ENCODE measurements around the gene NDUFV1.
A peak's percentile ranks its signal among the peaks of the same experiment; 100 is the strongest.

The NDUFV1 gene

DNA sequence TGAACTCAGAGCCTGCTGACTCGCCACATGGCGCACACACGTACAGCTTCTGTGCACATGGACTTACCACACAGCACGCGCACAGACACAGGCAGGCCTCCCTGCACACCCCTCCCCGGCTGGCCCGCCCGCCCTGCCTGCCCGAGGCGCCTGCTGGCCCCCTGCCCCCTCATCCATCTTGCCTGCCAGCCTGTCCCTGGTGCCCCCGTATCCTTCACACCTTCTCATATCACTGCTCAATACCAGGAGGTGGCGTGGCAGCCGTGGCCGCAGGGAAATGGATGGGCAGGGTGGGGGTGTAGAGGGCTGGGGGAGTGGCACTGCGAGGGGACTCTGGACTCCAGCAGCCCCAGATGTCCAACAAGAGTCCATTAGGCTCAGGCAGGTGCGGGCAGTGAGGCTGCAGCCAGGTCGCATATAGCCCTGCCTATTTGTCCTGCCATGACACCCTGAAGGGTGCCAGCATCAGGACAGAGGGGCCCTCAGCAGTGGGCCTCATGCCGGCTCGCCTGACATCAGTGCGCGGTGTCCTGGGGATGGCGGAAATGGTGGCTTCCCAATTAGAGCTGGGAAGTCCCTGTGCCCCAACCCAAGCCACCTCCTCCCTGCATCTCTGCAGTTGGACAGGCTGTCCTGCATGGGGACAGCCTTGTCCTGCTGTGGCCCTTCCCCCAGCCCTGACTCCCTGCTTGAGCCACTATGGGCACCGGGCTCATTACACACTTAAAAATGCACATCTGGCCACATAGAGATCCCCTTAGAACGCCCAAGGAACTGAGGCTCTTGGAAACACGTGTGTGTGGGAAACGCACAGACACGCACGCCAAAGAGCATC is 34.8 kb downstream of the NDUFV1 start:
- no peak for DNase-seq

DNA sequence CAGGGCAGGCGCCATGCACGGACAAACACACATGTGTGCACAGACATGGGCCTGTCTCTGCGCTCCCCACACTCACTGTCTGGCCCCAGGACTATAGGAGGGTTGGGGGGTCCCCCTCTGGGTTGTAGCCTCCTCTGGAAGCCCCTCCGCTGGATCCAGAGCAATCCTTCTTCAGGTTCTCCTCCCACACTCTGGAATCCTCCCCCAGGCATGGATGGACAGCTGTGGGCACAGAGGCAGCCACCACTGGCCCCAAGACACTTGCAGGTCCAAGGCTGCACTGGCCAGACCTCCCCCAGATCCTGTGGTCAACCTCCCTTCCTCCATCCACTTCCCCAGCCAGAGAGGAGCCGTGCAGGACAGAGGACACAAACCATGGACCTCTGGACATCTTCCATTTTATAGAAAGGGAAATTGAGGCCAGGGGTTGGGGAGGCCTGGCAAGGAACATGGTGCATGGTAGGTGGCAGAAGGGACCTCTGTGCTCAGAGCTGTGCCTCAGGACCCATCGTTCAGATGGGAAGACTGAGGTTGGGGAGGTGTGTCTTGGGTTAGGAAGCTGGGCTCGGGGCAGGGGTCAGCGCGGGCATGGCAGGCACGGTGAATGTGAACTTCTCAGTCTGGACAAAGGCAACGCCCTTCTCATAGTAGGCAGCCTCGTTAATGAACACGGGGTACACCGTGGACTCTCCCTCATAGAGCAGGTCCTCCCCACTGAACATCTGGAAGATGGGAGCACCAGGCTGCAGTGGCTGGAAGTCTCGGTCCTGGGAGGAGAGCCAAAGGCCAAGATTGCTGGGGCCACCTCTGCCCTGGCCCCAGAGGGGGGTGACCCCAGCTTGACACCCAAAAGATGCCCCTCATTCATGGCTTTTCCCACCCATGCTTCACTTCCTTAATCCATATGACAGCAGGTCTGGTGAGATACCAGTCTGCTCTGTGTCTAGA is 35.7 kb downstream of the NDUFV1 start:
- no peak for DNase-seq

DNA sequence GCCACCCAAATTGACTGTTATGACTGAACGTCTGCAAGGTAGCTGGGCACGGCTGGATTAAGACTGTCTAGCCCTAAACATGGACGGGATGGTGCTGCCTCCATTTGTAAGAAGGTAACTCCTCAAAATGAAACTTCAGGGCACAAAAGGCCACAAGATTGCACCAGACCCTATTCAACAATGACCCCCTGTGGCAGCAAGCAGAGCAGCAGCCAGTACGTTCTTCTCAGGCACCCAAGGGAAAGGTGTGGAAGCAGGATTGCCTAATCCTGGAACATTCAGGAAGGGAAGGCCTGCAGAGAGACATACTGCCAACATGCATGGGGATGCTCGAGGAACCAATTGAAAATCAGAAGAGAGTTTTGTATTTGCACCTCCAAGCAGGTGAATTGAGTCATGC is 37.3 kb downstream of the NDUFV1 start:
- no peak for DNase-seq

DNA sequence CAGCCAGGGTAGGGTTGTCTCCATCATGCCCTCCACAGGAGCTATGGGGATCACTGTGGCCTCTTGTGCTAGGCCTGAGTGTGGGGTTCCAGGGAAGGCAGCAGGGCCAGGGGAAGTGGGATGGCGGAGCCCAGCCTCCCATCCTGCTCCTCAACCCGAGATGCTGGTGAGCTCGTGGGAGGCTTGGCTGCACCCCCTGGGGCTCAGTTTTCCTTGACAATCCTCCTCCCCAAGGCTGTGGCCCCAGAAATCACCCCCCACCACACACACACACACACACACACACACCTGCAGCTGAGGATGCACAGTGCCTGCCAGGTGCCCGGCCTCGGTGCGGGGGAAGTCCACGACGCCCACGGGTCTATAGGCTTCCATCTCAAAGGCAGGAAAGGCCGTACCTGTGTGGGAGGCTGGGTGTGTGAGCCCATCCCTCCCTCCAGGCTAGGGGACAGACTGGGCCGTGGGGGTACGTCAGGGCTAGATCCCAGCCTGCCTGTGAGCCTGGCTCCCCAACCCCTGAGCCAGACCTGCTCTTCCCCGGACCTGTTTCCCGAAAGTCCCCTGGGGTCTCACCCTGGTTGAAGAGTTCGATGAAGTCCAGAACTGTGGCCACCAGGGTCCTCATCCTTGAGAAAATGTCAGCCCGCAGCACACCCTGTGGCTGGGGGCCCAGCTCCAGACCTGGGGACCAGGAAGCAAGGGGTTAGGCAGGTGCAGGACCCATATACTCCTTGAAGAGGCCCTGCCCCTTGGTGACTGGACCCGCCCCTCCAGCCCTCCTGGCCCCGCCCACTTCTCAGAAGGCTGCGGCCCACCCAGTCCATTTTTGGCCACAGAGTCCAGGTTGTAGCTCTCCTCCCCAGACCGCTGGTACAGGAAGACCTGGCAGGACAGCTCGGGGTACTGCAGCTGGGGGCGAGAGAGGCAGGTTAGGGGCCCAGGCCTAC is 38.0 kb downstream of the NDUFV1 start:
- no peak for DNase-seq

DNA sequence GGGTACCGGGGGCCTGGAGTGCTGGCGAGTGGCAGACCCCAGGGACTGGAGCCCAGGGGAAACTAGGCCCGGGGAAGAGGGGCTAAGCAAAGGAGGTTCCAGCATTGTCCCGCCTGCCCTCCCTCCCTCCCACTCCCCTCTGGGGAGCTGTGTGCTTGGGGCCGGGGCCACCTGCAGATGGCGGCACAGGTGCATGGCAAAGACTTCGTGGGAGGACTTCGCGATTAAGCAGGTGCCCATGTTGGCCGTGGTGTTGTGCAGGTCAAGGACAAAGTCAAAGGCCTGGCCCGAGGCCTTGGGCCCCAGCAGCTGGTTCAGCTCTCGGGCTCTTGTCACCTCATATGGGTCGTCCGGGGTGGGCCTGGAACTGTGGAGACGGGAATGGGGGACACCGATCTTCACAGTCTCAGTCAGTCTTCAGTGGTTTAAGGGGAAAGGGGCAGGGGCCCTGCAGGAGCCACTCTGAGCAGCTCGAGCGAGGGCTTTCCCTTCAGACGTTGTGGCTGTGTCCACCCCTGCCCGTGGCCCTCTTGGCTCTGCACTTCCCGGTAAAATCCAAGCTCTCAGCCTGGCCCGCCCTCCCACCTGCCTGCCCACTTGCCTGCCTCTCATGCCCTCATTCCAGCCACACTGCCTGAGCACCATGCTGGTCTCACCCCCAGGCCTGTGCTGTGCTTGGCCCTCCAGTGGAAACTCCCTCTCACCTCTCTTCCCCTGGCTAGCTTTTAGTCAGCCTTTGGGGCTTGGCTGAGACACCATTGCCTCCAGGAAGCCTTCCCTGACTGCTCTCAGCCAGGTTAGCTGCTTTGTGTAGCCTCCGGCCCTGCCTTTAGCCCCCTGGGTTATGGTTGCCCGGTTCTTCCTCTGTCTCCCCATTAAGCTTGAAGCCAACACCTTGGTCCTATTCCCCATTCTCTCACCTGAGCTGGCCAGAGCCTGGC is 39.1 kb downstream of the NDUFV1 start:
- DNase-seq: no peak

DNA sequence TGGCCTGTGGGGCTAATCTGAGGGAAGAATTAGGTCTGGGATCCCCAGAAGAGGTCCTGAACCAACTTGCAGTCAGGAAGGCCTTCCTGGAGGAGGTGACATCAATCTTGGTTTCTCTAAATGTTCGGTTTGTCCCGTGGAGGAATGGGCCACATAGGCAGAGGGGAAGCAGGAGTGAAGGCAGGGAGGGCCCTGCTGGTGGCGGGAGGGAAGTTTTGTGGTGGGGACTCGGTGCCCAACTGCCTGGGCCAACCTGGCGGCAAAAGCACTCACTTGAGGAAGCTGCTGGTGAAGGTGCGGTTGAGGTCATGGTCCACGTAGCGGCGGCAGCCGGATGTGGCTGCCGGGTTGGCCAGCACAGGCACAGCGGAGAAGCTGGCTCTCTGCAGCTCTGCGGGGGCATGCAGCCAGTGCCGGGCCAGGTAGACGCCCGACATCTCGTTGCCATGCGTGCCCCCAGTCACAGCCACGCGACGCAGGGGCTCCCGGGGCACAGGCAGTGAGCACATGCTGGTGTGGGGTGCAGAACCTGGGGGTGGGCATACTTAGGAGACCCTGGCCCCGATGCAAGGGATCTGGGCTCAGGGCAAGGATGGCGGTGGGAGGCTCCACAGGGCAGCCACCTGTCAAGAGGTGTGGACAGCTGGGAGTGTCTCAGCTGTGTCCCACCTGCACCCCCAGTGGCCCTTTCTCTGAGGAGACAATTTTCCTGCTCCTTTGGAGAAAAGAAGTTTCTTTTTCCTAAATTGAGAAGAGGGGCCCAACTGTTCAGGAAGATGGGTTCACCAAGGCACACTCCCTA is 40.0 kb downstream of the NDUFV1 start:
- peak in 1 of 4 experiments; percentile 17 for DNase-seq

DNA sequence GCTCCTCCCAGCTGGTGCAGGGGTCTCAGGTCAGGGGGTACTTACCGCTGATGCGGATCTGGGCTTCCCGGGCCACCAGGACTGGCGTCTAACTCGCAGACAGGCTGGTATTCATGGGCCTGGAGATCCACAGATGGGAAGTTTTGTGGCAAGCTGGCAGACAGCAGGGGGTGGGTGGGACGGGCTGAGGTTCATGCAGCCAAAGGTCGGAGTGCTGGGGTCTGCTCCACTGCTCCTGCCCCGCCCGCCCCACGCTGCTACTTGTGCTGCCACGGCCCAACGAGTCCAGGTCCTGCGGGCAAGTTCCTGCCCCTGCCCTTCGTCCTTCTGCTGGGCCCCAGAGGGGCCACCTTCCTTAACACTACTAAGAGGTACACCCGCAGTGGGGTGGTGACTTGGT is 40.7 kb downstream of the NDUFV1 start:
- no peak for DNase-seq

DNA sequence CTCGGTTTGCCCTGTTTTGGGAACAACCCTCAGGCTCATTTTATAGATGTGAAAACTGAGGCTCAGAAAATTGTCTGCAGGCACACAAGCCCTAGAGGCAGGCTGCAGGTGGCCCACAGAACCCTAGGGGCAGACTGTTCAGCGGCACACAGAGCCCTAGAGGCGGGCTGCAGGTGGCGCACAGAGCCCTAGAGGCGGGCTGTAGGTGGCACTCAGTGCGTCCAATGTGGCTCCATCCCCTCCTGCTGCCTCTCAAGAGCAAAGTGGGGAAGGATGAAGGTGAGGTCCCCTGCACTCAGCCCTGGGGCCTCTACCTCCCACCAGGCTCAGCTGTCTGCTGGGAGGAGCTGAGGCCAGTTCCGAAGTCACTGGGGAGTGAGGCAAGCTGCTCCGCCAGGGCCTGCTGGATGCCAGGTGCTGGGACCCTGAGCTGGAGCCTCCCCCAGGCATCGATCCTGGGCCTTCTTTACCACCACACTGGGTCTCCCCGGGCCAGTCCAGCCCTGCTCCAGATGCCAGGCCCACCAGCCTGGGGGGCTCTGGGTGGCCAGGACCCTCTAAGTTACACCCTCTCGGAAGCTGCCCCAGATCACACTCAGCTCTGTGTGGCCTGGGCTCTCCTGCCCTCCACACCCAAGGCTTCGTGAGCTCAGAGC is 41.5 kb downstream of the NDUFV1 start:
- peak in 2 of 4 experiments; percentile 11 to 17 for DNase-seq

DNA sequence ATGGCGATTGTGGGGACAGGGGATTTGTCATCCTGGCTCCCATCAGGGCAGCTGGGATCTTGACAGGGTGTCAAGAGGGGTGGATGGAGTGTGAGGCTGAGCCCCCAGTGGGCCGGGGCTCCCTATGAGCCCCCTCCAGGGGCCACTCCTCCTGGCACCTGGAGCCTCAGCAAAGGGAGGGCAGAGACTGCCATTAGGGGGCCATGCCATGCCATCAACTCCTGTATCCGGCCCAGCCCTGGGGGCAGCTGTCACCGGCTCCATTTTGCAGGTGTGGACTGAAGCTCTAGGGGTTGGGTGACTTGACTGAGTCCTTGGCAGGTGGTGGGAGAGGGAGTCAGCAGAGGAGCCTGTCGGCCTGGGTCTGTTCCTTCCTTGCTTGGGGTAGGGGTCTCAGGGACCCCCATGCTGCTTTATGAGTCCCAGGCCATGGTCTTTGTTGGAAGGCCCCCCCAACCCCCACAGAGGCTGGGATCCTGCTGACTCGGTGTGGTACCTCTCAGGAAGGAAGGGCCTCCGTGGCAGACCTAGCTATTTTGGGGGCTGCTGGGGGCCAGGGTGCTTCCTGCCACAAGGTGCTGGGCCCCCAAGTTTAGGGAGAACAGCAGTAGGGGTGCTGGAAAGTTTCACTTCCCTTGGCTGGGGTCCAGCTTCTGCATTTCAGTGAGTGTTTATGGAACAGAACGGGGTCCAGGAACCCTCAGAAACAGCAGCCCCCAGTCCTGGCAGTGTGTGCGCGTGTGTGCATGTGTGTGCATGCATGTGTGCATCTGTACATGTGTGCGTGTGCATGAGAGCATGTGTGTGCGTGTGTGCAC is 42.3 kb downstream of the NDUFV1 start:
- DNase-seq: no peak

DNA sequence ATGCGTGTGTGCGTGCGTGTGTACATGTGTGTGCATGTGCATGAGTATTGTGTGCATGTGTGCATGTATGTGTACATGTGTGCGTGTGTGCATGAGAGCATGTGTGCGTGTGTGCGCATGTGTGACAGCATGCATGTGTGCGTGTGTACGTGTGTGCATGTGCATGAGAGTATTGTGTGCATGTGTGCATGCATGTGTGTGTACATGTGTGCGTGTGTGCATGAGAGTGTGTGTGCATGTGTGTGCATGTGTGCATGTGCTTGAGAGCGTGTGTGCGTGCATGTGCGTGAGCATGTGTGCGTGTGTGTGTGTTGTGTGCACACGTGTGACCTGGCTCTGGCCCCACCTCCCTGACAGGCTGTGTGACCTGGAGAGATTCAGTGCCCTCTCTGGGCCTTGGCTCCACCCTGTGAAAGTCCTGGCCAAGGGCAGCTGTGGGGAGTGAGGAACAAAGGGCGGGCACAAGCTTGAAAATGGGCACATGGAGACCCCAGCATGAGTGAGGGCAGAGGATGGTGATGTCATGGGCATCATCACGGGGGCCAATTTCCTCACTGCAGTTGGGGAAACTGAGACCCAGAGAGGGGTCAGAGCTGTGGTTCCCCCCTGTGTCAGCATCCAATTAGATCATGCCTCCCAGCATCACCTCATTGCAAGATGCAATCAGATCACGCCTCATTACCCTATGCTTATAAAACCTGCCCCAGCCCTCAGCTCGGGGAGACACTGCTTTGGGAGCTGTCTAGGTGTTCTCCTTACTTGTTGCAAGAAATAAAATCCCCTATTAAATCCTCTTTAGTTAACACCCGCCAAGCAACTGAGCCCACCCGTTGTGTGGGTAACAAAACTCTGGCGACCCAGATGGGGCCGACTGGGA is 43.1 kb downstream of the NDUFV1 start:
- no peak for DNase-seq

DNA sequence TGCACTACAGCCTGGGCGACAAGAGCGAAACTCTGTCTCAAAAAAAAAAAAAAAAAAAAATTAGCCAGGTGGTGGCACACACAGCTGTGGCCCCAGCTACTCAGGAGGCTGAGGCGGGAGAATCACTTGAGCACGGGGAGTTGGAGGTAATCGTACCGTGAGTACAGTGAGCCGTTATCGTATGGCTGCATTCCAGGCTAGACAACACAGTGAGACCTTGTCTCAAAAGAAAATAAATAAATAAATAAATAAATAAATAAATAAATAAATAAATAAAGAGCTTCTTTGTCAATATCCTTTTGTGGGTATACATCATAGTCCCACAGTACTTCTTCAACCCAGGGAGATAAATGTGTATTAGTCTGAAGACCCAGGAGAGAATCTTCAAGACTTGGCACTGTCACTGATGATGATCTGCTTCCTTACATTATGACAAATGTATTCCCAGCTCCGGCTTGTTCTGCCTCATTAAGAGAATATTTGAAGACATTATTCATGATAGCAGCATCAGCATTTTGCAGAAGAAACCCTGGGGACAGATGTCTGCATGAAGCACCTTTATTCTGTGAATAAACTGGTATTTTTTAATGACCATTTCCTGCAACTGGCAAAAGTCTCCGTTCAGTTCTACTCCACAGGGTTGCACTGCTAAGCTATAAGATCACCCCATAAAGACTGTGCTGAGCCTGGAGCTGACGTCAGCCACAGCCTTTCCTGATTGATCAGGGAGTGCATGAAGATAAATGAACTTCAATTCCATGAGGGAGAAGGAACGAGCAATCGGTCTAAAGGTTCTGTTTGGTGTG is 45.4 kb downstream of the NDUFV1 start:
- no peak for DNase-seq

DNA sequence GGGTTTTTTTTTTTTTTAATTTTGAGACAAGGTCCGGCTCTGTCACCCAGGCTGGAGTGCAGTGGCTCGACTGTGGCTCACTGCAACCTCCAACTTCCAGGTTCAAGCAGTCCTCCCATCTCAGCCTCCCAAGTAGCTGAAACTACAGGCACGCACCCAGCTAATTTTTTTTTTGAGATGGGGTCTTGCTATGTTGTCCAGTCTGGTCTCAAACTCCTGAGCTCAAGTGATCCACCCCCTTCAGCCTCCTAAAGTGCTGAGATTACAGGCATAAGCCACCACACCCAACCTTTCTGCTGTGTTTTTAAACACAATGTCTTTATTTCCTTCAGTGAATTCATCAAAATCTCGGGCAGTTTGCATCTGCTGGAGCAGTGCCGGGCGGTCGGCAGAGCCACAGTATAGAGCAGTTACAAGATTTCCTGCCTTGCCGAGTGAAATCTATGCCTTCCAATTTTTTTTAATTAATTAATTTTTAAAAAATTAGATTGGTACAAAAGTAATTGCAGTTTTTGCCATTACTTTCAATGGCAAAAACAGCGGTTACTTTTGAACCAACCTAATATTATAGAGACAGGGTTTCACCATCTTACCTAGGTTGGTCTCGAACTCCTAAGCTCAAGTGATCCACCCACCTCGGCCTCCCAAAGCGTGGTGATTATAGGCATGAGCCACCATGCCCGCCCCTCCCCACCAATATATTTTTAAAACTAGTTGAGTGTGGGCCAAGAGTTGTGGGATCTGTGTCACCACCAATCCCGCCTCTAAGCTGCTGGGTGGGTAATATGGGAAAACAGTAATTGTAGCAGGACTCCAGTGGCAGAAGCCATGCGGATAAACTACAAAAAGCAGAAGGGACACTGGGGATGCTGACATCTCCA is 46.5 kb downstream of the NDUFV1 start:
- no peak for DNase-seq

DNA sequence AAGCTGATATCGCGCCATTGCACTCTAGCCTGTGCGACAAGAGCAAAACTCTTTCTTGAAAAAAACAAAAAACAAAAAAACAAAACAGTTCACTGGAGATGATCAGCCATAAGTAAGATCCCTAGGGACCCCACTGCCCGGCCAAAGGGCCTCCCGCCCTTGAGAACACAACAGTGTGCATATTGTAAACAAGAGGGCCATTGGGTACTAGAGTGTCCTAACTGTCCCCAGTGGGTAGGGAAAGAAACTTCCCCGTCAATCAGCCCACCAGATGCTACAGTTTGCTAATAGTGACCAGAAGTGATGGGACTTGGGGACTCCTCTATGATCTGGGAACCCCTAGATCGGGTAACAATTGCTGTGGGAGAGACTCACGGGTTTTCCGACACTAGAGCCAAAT is 47.5 kb downstream of the NDUFV1 start:
- no peak for DNase-seq

DNA sequence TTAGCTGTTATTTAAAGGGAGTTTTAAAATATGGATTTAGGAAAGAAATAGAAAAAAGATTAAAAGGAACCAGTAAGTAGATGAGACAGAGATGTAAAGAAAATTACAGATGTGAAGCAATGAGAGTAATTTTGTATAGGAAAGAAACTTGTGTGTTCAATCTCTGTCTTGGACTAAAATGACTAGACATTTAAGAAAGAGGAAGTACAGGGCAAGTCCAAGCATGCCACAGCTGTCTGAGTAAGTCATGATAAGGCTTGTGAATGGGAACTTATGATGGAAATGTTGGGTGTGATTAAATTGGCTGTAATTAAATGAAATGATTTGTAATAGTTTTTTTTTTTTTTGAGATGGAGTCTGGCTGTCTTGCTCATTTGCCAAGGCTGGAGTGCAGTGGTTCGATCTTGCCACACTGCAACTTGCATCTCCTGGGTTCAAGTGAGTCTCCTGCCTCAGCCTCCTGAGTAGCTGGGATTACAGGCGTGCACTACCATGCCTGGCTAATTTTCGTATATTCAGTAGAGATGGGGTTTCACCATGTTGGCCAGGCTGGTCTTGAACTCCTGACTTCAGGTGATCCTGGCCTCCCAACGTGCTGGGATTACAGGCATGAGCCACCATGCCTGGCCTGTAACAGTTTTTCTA is 49.7 kb downstream of the NDUFV1 start:
- DNase-seq: no peak

DNA sequence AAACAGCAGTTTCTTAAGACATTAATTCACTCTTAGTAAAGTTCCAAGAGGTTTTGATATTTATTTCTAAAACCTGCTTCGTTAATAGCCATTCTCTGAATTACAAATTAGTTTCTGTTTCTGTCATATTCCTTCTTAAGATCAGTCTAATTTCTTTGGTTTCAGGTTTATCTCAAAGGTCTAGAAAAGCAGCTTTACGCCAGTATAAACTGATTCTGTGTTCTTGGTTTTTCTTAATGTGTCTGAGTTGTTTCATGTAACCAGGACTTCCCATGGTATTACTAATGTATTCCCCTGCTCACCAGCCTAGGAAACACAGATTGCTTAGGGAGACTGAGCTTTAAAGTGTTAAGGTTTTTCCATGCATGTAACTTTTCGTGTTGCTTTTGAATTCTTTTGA is 50.6 kb downstream of the NDUFV1 start:
- no peak for DNase-seq

All from activated CD4-positive, CD25-positive, alpha-beta regulatory T cell (primary cell).